HEK293 (cell line): ENCODE data around the gene GREB1L.
A peak's percentile ranks its signal among the peaks of the same experiment; 100 is the strongest.

Experiments
- CTCF ChIA-PET: fragments of 350-600 bp; formaldehyde crosslinking; extraction: SDS; loops from one replicate; lab custom pipeline; 2021; ENCODE audit warnings: antibody characterized with exemption; lab: Yijun Ruan, JAX
- POLR2A ChIA-PET: fragments of 300-600 bp; formaldehyde crosslinking; extraction: SDS; loops from one replicate; lab custom pipeline; 2020; ENCODE audit warnings: antibody characterized with exemption, inconsistent platforms; lab: Yijun Ruan, JAX
- H3K27ac ChIP-seq: fragments of 200-500 bp; sonication (Bioruptor generic); 2 replicates; pipeline ENCODE4 v1.5.1; 2014; ENCODE audit warnings: low read depth, low read length, control low read depth, inconsistent platforms; ENCODE audit errors: extremely low read depth
- H3K36me3 ChIP-seq, 2 experiments: fragments of 200-500 bp in 1 of 2; sonication (Bioruptor generic) in 1 of 2; 1 replicate in 1 of 2; 2 replicates in 1 of 2; pipeline ENCODE4 v1.5.1; 2014 to 2017; ENCODE audit warnings: inconsistent platforms in 2 of 2, low read length in 2 of 2; ENCODE audit not compliant: control insufficient read depth in 2 of 2, insufficient read depth in 1 of 2
- H3K4me1 ChIP-seq: fragments of 200-500 bp; sonication (Bioruptor generic); 2 replicates; pipeline ENCODE4 v1.5.1; 2014; ENCODE audit warnings: mild to moderate bottlenecking, low read length, inconsistent platforms; ENCODE audit not compliant: control insufficient read depth, insufficient read depth
- H3K4me3 ChIP-seq: 2 replicates; pipeline ENCODE4 v1.5.1; 2011; ENCODE audit warnings: low read depth, mild to moderate bottlenecking, control low read depth, low read length, moderate library complexity
- H3K9me3 ChIP-seq: fragments of 200-500 bp; sonication (Bioruptor generic); 2 replicates; pipeline ENCODE4 v1.5.1; 2014; ENCODE audit warnings: low read depth, low read length, inconsistent platforms; ENCODE audit not compliant: control insufficient read depth, insufficient read depth
- GFI1B ChIP-seq: fragments of 450-650 bp; formaldehyde crosslinking; IDR thresholded peaks from 2 replicates; pipeline ENCODE4 v1.5.1; 2016; ENCODE audit warnings: missing biosample characterization, missing genetic modification characterization
- KLF16 ChIP-seq: fragments of 450-650 bp; formaldehyde crosslinking; IDR thresholded peaks from 2 replicates; pipeline ENCODE4 v1.5.1; 2017; ENCODE audit warnings: missing biosample characterization, missing genetic modification characterization
- MYNN ChIP-seq: fragments of 450-650 bp; formaldehyde crosslinking; IDR thresholded peaks from 2 replicates; pipeline ENCODE4 v1.5.1; 2016; ENCODE audit warnings: missing biosample characterization, missing genetic modification characterization, borderline replicate concordance
- RBAK ChIP-seq: fragments of 450-650 bp; formaldehyde crosslinking; IDR thresholded peaks from 2 replicates; pipeline ENCODE4 v1.5.1; 2016; ENCODE audit warnings: missing biosample characterization, missing genetic modification characterization
- SCRT1 ChIP-seq: fragments of 450-650 bp; formaldehyde crosslinking; IDR thresholded peaks from 2 replicates; pipeline ENCODE4 v1.5.1; 2016; ENCODE audit warnings: missing biosample characterization, missing genetic modification characterization, borderline replicate concordance
- SP7 ChIP-seq: fragments of 450-650 bp; formaldehyde crosslinking; IDR thresholded peaks from 2 replicates; pipeline ENCODE4 v1.5.1; 2016; ENCODE audit warnings: missing biosample characterization, missing genetic modification characterization
- ZBTB20 ChIP-seq: fragments of 450-650 bp; formaldehyde crosslinking; IDR thresholded peaks from 2 replicates; pipeline ENCODE4 v1.5.1; 2016; ENCODE audit warnings: missing biosample characterization, missing genetic modification characterization
- ZFP3 ChIP-seq: fragments of 450-650 bp; formaldehyde crosslinking; IDR thresholded peaks from 2 replicates; pipeline ENCODE4 v1.5.1; 2016; ENCODE audit warnings: low read depth, missing biosample characterization, missing genetic modification characterization
- ZFP69B ChIP-seq: fragments of 450-650 bp; formaldehyde crosslinking; IDR thresholded peaks from 2 replicates; pipeline ENCODE4 v1.5.1; 2016; ENCODE audit warnings: missing biosample characterization, missing genetic modification characterization
- ZNF146 ChIP-seq: fragments of 450-650 bp; formaldehyde crosslinking; IDR thresholded peaks from 2 replicates; pipeline ENCODE4 v1.5.1; 2016; ENCODE audit warnings: missing biosample characterization, missing genetic modification characterization
- ZNF155 ChIP-seq: fragments of 450-650 bp; formaldehyde crosslinking; IDR thresholded peaks from 2 replicates; pipeline ENCODE4 v1.5.1; 2016; ENCODE audit warnings: missing biosample characterization, missing genetic modification characterization
- ZNF239 ChIP-seq: fragments of 450-650 bp; formaldehyde crosslinking; IDR thresholded peaks from 2 replicates; pipeline ENCODE4 v1.5.1; 2016; ENCODE audit warnings: missing biosample characterization, missing genetic modification characterization
- ZNF426 ChIP-seq: fragments of 450-650 bp; formaldehyde crosslinking; IDR thresholded peaks from 2 replicates; pipeline ENCODE4 v1.5.1; 2017; ENCODE audit warnings: missing biosample characterization, missing genetic modification characterization, mild to moderate bottlenecking, inconsistent platforms, moderate library complexity
- ZNF558 ChIP-seq: fragments of 450-650 bp; formaldehyde crosslinking; IDR thresholded peaks from 2 replicates; pipeline ENCODE4 v1.5.1; 2016; ENCODE audit warnings: missing biosample characterization, missing genetic modification characterization
- ZNF707 ChIP-seq: fragments of 450-650 bp; formaldehyde crosslinking; IDR thresholded peaks from 2 replicates; pipeline ENCODE4 v1.5.1; 2016; ENCODE audit warnings: missing biosample characterization, missing genetic modification characterization
- ZNF776 ChIP-seq: fragments of 450-650 bp; formaldehyde crosslinking; IDR thresholded peaks from 2 replicates; pipeline ENCODE4 v1.5.0; 2017; ENCODE audit warnings: missing biosample characterization, missing genetic modification characterization, borderline replicate concordance
- ZSCAN30 ChIP-seq: fragments of 450-650 bp; IDR thresholded peaks from 2 replicates; pipeline ENCODE4 v1.5.1; 2018; ENCODE audit warnings: missing biosample characterization, mild to moderate bottlenecking, missing genetic modification characterization, moderate library complexity
- TF ChIP-seq, protein P1 (sequence below): fragments of 450-650 bp; formaldehyde crosslinking; IDR thresholded peaks from 2 replicates; pipeline ENCODE4 v1.5.1; 2017; ENCODE audit warnings: missing biosample characterization, missing genetic modification characterization
- TF ChIP-seq, protein P2 (sequence below): fragments of 450-650 bp; formaldehyde crosslinking; IDR thresholded peaks from 2 replicates; pipeline ENCODE4 v1.5.1; 2016; ENCODE audit warnings: missing biosample characterization, missing genetic modification characterization
- TF ChIP-seq, protein P3 (sequence below): fragments of 450-650 bp; formaldehyde crosslinking; IDR thresholded peaks from 2 replicates; pipeline ENCODE4 v1.5.1; 2016; ENCODE audit warnings: missing biosample characterization, missing genetic modification characterization, low read depth
- TF ChIP-seq, protein P4 (sequence below): fragments of 450-650 bp; formaldehyde crosslinking; IDR thresholded peaks from 2 replicates; pipeline ENCODE4 v1.5.1; 2016; ENCODE audit warnings: missing biosample characterization, missing genetic modification characterization
- TF ChIP-seq, protein P5 (sequence below): fragments of 450-650 bp; formaldehyde crosslinking; IDR thresholded peaks from 2 replicates; pipeline ENCODE4; 2016; ENCODE audit warnings: missing biosample characterization, missing genetic modification characterization

The GREB1L gene

DNA sequence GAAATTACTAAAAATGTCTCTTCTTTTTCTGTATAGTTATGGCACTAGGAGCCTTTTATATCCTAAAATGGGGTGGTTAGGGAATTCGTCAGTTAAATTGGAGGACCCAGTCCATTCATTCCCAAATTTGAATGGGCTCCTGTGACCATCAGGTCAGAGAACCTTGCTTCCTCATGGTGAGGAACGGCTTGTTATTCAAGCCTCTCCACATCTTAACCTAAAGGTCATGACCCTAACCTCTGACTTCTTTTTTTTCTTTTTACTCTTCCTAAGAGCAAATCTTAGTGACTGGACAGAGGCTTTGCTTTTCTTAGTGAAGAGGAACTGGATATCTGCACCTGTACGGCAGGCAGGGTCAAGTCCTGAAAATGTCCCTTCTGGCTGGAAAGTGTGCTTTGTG is 53.1 kb downstream of the GREB1L start:
- TF ChIP-seq ZBTB20 (tag by site-specific recombination) (no peak), ZNF707 (tag by site-specific recombination) (no peak), ZNF155 (no peak), ZNF426 (tag by site-specific recombination) (no peak), ZFP3 (no peak), SCRT1 (tag by site-specific recombination) (no peak), GFI1B (tag by site-specific recombination) (no peak), ZFP69B (tag by site-specific recombination) (no peak), MYNN (tag by site-specific recombination) (no peak), ZNF776 (no peak), SP7 (tag by site-specific recombination) (no peak), KLF16 (tag by site-specific recombination) (no peak), ZNF239 (tag by site-specific recombination) (no peak), ZSCAN30 (tag by site-specific recombination) (no peak)
- TF ChIP-seq, protein P1, sequence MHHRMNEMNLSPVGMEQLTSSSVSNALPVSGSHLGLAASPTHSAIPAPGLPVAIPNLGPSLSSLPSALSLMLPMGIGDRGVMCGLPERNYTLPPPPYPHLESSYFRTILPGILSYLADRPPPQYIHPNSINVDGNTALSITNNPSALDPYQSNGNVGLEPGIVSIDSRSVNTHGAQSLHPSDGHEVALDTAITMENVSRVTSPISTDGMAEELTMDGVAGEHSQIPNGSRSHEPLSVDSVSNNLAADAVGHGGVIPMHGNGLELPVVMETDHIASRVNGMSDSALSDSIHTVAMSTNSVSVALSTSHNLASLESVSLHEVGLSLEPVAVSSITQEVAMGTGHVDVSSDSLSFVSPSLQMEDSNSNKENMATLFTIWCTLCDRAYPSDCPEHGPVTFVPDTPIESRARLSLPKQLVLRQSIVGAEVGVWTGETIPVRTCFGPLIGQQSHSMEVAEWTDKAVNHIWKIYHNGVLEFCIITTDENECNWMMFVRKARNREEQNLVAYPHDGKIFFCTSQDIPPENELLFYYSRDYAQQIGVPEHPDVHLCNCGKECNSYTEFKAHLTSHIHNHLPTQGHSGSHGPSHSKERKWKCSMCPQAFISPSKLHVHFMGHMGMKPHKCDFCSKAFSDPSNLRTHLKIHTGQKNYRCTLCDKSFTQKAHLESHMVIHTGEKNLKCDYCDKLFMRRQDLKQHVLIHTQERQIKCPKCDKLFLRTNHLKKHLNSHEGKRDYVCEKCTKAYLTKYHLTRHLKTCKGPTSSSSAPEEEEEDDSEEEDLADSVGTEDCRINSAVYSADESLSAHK (tag by site-specific recombination): no peak
- TF ChIP-seq, protein P2, sequence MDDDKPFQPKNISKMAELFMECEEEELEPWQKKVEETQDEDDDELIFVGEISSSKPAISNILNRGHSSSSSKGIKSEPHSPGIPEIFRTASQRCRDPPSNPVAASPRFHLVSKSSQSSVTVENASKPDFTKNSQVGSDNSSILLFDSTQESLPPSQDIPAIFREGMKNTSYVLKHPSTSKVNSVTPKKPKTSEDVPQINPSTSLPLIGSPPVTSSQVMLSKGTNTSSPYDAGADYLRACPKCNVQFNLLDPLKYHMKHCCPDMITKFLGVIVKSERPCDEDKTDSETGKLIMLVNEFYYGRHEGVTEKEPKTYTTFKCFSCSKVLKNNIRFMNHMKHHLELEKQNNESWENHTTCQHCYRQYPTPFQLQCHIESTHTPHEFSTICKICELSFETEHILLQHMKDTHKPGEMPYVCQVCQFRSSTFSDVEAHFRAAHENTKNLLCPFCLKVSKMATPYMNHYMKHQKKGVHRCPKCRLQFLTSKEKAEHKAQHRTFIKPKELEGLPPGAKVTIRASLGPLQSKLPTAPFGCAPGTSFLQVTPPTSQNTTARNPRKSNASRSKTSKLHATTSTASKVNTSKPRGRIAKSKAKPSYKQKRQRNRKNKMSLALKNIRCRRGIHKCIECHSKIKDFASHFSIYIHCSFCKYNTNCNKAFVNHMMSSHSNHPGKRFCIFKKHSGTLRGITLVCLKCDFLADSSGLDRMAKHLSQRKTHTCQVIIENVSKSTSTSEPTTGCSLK (tag by site-specific recombination): no peak
- TF ChIP-seq, protein P3, sequence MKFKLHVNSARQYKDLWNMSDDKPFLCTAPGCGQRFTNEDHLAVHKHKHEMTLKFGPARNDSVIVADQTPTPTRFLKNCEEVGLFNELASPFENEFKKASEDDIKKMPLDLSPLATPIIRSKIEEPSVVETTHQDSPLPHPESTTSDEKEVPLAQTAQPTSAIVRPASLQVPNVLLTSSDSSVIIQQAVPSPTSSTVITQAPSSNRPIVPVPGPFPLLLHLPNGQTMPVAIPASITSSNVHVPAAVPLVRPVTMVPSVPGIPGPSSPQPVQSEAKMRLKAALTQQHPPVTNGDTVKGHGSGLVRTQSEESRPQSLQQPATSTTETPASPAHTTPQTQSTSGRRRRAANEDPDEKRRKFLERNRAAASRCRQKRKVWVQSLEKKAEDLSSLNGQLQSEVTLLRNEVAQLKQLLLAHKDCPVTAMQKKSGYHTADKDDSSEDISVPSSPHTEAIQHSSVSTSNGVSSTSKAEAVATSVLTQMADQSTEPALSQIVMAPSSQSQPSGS (tag by site-specific recombination): no peak
- Histone ChIP-seq H3K9me3 (no peaks in the 10 kb centered on the region), H3K4me3 (no peak overlapping the region), H3K4me1 (peaks cover 6% of the 10 kb centered on the region), H3K36me3 (no peaks in the 10 kb centered on the region), H3K27ac (no peak overlapping the region)
- ChIA-PET CTCF (no interaction called here), POLR2A (no interaction called here)

DNA sequence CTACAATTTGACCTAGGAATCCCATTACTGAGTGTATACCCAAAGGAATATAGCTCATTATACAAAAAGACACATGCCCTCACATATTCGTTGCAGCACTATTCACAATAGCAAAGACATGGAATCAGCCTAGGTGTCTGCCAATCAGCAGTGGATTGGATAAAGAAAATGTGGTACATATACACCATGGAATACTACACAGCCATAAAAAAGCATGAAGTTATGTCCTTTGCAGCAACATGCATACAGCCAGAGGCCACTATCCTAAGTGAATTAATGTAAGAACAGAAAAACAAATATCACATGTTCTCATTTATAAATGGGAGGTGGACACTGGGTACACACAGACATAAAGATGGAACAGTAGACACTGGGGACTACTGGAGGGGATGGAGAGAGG is 54.0 kb downstream of the GREB1L start:
- POLR2A ChIA-PET: no interaction called here
- Histone ChIP-seq H3K36me3 (no peaks in the 10 kb centered on the region), H3K4me1 (peaks cover 15% of the 10 kb centered on the region)
- TF ChIP-seq, protein P4, sequence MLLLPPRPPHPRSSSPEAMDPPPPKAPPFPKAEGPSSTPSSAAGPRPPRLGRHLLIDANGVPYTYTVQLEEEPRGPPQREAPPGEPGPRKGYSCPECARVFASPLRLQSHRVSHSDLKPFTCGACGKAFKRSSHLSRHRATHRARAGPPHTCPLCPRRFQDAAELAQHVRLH (tag by site-specific recombination): peak; percentile 55; the same call in 1 of the 2 replicates
- TF ChIP-seq ZNF558 (tag by site-specific recombination): no peak
- TF ChIP-seq, protein P5, sequence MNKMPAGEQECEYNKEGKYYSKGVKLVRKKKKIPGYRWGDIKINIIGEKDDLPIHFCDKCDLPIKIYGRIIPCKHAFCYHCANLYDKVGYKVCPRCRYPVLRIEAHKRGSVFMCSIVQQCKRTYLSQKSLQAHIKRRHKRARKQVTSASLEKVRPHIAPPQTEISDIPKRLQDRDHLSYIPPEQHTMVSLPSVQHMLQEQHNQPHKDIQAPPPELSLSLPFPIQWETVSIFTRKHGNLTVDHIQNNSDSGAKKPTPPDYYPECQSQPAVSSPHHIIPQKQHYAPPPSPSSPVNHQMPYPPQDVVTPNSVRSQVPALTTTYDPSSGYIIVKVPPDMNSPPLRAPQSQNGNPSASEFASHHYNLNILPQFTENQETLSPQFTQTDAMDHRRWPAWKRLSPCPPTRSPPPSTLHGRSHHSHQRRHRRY (tag by site-specific recombination): no peak
- no peak for TF ChIP-seq RBAK (tag by site-specific recombination)
- peak; percentile 86 for TF ChIP-seq ZNF146
- TF ChIP-seq, all 188 proteins: peak for 2
- Histone ChIP-seq H3K27ac (no peak overlapping the region), H3K9me3 (no peaks in the 10 kb centered on the region), H3K4me3 (no peak overlapping the region)
- CTCF ChIA-PET: no interaction called here
